ENCODE measurements around the gene CAP1.

Gene CAP1

DNA sequence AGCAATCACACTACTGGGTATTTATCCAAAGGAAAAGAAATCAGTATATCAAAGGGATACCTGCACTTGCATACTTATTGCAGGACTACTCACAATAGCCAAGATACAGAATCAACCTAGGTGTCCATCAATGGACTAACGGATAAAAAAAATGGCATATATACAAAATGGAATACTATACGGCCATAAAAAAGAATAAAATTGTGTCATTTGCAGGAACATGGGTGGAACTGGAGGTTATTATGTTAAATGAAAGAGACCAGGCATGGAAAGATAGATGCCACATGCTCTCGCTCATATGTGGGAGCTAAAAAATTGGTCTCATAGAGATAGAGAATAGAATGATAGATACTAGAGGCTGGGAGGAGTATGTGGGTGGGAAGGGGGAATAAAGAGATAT, 29.3 kb upstream of the CAP1 start:
- no peaks in the 10 kb centered on the region for H3F3A ChIP-seq (ENCODE audit: insufficient read depth, low read length)
- no peaks in the 10 kb centered on the region for H3K9me2 ChIP-seq (ENCODE audit: low read depth, low read length)
- H3K27me3 ChIP-seq (ENCODE audit: insufficient read depth, low read length), result no peaks in the 10 kb centered on the region; the same call in 1 of the 2 replicates
- peaks cover 6% of the 10 kb centered on the region; the same call in 1 of the 2 replicates for H3K9me3 ChIP-seq (ENCODE audit: low read length)
- H3K4me2 ChIP-seq (ENCODE audit: low read length), result no peak overlapping the region
- no peak overlapping the region for H3K9ac ChIP-seq (ENCODE audit: low read length)
- no peaks in the 10 kb centered on the region for H3K36me3 ChIP-seq (ENCODE audit: insufficient read depth, low read length)
- no peaks in the 10 kb centered on the region for H3K79me2 ChIP-seq (ENCODE audit: insufficient read depth, low read length)
- H3K27ac ChIP-seq (ENCODE audit: low read depth, low read length, poor library complexity, severe bottlenecking), result no peak overlapping the region
- no peaks in the 10 kb centered on the region for H3K4me1 ChIP-seq (ENCODE audit: insufficient read depth, low read length, severe bottlenecking)
- TF ChIP-seq, protein P1, sequence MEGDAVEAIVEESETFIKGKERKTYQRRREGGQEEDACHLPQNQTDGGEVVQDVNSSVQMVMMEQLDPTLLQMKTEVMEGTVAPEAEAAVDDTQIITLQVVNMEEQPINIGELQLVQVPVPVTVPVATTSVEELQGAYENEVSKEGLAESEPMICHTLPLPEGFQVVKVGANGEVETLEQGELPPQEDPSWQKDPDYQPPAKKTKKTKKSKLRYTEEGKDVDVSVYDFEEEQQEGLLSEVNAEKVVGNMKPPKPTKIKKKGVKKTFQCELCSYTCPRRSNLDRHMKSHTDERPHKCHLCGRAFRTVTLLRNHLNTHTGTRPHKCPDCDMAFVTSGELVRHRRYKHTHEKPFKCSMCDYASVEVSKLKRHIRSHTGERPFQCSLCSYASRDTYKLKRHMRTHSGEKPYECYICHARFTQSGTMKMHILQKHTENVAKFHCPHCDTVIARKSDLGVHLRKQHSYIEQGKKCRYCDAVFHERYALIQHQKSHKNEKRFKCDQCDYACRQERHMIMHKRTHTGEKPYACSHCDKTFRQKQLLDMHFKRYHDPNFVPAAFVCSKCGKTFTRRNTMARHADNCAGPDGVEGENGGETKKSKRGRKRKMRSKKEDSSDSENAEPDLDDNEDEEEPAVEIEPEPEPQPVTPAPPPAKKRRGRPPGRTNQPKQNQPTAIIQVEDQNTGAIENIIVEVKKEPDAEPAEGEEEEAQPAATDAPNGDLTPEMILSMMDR (IDR thresholded peaks at IDR 0.05; ENCODE audit: low read length), result no peak
- no peak for TF ChIP-seq EZH2 (IDR thresholded peaks at IDR 0.05; ENCODE audit: borderline replicate concordance, low read length)
- H3K4me3 ChIP-seq (ENCODE audit: low read depth, low read length, poor library complexity, severe bottlenecking), result no peak overlapping the region
- H2AFZ ChIP-seq (ENCODE audit: low read length), result no peak overlapping the region
- no peaks in the 10 kb centered on the region for H4K20me1 ChIP-seq (ENCODE audit: insufficient read depth, low read length)

DNA sequence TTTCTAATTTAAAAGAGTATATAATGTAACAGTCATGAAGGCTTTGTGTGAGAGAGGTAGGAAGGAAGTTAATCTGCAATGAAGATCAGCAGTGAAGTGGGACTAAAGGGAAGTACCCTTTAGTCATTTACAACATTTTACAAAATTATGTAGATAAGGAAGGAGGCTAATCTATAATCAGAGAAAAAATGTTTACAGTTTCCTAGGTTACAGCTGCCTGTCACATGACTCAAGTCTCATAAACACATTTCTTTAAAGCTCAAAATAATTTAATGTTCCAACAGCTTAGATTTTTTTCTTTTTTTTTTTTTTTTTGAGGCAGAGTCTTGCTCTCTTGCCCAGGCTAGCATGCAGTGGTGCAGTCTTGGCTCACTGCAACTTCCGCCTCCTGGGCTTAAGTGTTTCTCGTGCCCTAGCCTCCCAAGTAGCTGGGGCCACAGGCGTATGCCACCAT, 26.2 kb upstream of the CAP1 start:
- Histone ChIP-seq H3K9me2 (ENCODE audit: low read depth, low read length) (no peaks in the 10 kb centered on the region), H3K4me1 (ENCODE audit: insufficient read depth, low read length, severe bottlenecking) (no peaks in the 10 kb centered on the region), H3K27ac (ENCODE audit: low read depth, low read length, poor library complexity, severe bottlenecking) (no peak overlapping the region), H3K9me3 (ENCODE audit: low read length) (peaks cover 6% of the 10 kb centered on the region; the same call in 1 of the 2 replicates), H3K4me3 (ENCODE audit: low read depth, low read length, poor library complexity, severe bottlenecking) (no peak overlapping the region), H3K36me3 (ENCODE audit: insufficient read depth, low read length) (no peaks in the 10 kb centered on the region), H3K27me3 (ENCODE audit: insufficient read depth, low read length) (no peaks in the 10 kb centered on the region; the same call in 1 of the 2 replicates), H3K9ac (ENCODE audit: low read length) (no peak overlapping the region), H3K4me2 (ENCODE audit: low read length) (no peak overlapping the region), H3K79me2 (ENCODE audit: insufficient read depth, low read length) (no peaks in the 10 kb centered on the region), H3F3A (ENCODE audit: insufficient read depth, low read length) (no peaks in the 10 kb centered on the region), H4K20me1 (ENCODE audit: insufficient read depth, low read length) (no peaks in the 10 kb centered on the region), H2AFZ (ENCODE audit: low read length) (no peak overlapping the region)
- TF ChIP-seq, protein P1 (IDR thresholded peaks at IDR 0.05; ENCODE audit: low read length), result no peak
- no peak for TF ChIP-seq EZH2 (IDR thresholded peaks at IDR 0.05; ENCODE audit: borderline replicate concordance, low read length)

GRCh38 chr1:40014812-40015594, 25.5 kb upstream of the CAP1 start:
- no peak for TF ChIP-seq EZH2 (IDR thresholded peaks at IDR 0.05; ENCODE audit: borderline replicate concordance, low read length)
- TF ChIP-seq, protein P1 (IDR thresholded peaks at IDR 0.05; ENCODE audit: low read length), result no peak
- Histone ChIP-seq H3K27me3 (ENCODE audit: insufficient read depth, low read length) (no peaks in the 10 kb centered on the region; the same call in 1 of the 2 replicates), H3K9me3 (ENCODE audit: low read length) (peaks cover 6% of the 10 kb centered on the region; the same call in 1 of the 2 replicates), H3K79me2 (ENCODE audit: insufficient read depth, low read length) (no peaks in the 10 kb centered on the region), H3F3A (ENCODE audit: insufficient read depth, low read length) (no peaks in the 10 kb centered on the region), H3K4me3 (ENCODE audit: low read depth, low read length, poor library complexity, severe bottlenecking) (no peak overlapping the region), H3K27ac (ENCODE audit: low read depth, low read length, poor library complexity, severe bottlenecking) (no peak overlapping the region), H3K36me3 (ENCODE audit: insufficient read depth, low read length) (no peaks in the 10 kb centered on the region), H3K9me2 (ENCODE audit: low read depth, low read length) (no peaks in the 10 kb centered on the region), H3K4me1 (ENCODE audit: insufficient read depth, low read length, severe bottlenecking) (no peaks in the 10 kb centered on the region), H3K4me2 (ENCODE audit: low read length) (no peak overlapping the region), H4K20me1 (ENCODE audit: insufficient read depth, low read length) (no peaks in the 10 kb centered on the region), H2AFZ (ENCODE audit: low read length) (no peak overlapping the region; the same call in 1 of the 2 replicates), H3K9ac (ENCODE audit: low read length) (no peak overlapping the region)
